ENCODE data around the gene GTPBP1. TPM values are rescaled to one million over a fixed set of nuclear protein-coding genes. Genes with fewer than 3 reads are reported as not detected.

The GTPBP1 gene
- total and polyA plus RNA-seq, 2 of the 13 experiments (the other 11 are each of a cell fraction or from before 2014, with no cell fraction given) = 22.3 to 27.0 TPM

- TF ChIP-seq, protein P1, sequence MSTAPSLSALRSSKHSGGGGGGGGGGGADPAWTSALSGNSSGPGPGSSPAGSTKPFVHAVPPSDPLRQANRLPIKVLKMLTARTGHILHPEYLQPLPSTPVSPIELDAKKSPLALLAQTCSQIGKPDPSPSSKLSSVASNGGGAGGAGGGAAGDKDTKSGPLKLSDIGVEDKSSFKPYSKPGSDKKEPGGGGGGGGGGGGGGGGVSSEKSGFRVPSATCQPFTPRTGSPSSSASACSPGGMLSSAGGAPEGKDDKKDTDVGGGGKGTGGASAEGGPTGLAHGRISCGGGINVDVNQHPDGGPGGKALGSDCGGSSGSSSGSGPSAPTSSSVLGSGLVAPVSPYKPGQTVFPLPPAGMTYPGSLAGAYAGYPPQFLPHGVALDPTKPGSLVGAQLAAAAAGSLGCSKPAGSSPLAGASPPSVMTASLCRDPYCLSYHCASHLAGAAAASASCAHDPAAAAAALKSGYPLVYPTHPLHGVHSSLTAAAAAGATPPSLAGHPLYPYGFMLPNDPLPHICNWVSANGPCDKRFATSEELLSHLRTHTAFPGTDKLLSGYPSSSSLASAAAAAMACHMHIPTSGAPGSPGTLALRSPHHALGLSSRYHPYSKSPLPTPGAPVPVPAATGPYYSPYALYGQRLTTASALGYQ (CRISPR knock-in tag; IDR thresholded peaks at IDR 0.05) = peak; percentile 61; the same call in 1 of the 2 replicates
- TF ChIP-seq FOXJ3 (CRISPR knock-in tag; IDR thresholded peaks at IDR 0.05; ENCODE audit: borderline replicate concordance) (no peak), ZNF670 (CRISPR knock-in tag; IDR thresholded peaks at IDR 0.05; ENCODE audit: borderline replicate concordance) (no peak), ZNF512B (CRISPR knock-in tag; IDR thresholded peaks at IDR 0.05; ENCODE audit: borderline replicate concordance) (no peak), ZNF546 (CRISPR knock-in tag; conservative IDR thresholded peaks at IDR 0.05) (peak; percentile 41; the same call in 1 of the 2 replicates), MAX (IDR thresholded peaks at IDR 0.05) (peak; percentile 65; the same call in 1 of the 2 replicates), MXD1 (CRISPR knock-in tag; IDR thresholded peaks at IDR 0.05) (peak; percentile 90), ZFYVE20 (CRISPR knock-in tag; IDR thresholded peaks at IDR 0.05; ENCODE audit: borderline replicate concordance, low read depth) (no peak), FOXP1 (IDR thresholded peaks at IDR 0.05) (no peak), FOXP1 (CRISPR knock-in tag; IDR thresholded peaks at IDR 0.05) (peak; percentile 36; the same call in 1 of the 2 replicates), ZNF740 (CRISPR knock-in tag; IDR thresholded peaks at IDR 0.05) (0 out of 2 replicates have a peak, but pooled peaks have one; percentile 12), RXRB (CRISPR knock-in tag; IDR thresholded peaks at IDR 0.05; ENCODE audit: borderline replicate concordance) (peak; percentile 76), ZNF138 (CRISPR knock-in tag; IDR thresholded peaks at IDR 0.05; ENCODE audit: low read depth) (peak; percentile 61; the same call in 1 of the 2 replicates), SAP130 (CRISPR knock-in tag; IDR thresholded peaks at IDR 0.05; ENCODE audit: low read depth) (peak; percentile 84), FOXM1 (CRISPR knock-in tag; IDR thresholded peaks at IDR 0.05) (no peak), RXRA (CRISPR knock-in tag; IDR thresholded peaks at IDR 0.05) (peak; percentile 90)
- TF ChIP-seq, protein P2, sequence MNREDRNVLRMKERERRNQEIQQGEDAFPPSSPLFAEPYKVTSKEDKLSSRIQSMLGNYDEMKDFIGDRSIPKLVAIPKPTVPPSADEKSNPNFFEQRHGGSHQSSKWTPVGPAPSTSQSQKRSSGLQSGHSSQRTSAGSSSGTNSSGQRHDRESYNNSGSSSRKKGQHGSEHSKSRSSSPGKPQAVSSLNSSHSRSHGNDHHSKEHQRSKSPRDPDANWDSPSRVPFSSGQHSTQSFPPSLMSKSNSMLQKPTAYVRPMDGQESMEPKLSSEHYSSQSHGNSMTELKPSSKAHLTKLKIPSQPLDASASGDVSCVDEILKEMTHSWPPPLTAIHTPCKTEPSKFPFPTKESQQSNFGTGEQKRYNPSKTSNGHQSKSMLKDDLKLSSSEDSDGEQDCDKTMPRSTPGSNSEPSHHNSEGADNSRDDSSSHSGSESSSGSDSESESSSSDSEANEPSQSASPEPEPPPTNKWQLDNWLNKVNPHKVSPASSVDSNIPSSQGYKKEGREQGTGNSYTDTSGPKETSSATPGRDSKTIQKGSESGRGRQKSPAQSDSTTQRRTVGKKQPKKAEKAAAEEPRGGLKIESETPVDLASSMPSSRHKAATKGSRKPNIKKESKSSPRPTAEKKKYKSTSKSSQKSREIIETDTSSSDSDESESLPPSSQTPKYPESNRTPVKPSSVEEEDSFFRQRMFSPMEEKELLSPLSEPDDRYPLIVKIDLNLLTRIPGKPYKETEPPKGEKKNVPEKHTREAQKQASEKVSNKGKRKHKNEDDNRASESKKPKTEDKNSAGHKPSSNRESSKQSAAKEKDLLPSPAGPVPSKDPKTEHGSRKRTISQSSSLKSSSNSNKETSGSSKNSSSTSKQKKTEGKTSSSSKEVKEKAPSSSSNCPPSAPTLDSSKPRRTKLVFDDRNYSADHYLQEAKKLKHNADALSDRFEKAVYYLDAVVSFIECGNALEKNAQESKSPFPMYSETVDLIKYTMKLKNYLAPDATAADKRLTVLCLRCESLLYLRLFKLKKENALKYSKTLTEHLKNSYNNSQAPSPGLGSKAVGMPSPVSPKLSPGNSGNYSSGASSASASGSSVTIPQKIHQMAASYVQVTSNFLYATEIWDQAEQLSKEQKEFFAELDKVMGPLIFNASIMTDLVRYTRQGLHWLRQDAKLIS (CRISPR knock-in tag; IDR thresholded peaks at IDR 0.05) = no peak
- TF ChIP-seq, protein P3, sequence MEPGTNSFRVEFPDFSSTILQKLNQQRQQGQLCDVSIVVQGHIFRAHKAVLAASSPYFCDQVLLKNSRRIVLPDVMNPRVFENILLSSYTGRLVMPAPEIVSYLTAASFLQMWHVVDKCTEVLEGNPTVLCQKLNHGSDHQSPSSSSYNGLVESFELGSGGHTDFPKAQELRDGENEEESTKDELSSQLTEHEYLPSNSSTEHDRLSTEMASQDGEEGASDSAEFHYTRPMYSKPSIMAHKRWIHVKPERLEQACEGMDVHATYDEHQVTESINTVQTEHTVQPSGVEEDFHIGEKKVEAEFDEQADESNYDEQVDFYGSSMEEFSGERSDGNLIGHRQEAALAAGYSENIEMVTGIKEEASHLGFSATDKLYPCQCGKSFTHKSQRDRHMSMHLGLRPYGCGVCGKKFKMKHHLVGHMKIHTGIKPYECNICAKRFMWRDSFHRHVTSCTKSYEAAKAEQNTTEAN (CRISPR knock-in tag; conservative IDR thresholded peaks at IDR 0.05) = no peak; the same call in 1 of the 2 replicates
Observed at GRCh38 chr22:38755155-38755910, 49.6 kb downstream of the GTPBP1 start (continued).
